NCI-H187 treated with DMSO at 0.1 percent for 48 hours (cell line): ENCODE data around the gene PFN4.
"Not testable (repeated sequence)": the region's sequence is repeated elsewhere in the genome, so short reads cannot be mapped to it uniquely, and the experiment has no call there.

Experiments
- DNase-seq: peaks from one replicate; lab custom pipeline; 2025; lab: John Stamatoyannopoulos, UW

Gene PFN4, protein sequence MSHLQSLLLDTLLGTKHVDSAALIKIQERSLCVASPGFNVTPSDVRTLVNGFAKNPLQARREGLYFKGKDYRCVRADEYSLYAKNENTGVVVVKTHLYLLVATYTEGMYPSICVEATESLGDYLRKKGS

DNA sequence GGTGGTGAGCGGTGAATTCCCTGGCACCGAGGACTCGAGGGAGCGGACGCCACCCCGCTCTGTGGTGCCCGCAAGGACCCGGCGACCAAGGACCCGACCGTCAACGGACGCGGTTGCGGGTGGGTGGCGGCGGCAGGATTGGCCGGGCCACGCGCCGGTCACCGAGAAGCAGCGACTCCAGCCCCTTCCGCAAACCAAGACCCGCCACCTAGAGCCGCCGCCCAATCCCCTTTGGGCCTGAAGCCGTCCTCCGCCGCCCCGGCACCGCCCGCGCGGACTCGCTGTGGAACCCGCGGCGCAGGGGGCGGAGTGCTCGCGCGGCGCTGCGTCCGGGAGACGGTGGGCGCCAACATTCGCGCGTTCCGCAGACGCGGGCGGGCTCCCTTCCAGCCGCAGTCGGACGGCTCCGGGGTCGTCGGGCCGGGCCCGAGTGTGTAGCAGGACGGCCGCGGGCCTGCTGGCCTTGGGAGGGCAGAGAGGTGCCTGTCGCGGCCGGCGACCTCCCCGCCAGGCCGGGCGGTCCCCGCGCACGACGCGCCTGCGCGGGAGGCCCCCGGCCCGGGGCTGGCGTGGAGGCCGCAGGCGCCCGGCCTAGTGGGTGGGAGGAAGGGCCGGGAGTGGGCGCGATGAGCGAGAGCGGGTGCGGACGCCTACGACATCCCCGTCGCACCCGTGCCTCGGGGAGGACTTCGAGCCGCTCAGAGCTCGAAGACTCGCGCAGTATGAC lies at the start of gene PFN4, which contains the start of gene FAM228B:
Gene PFN4 (minus strand): TSS at position 140 of the 727 bp plus-strand sequence. CDS start 799 bp downstream, outside the sequence.
Gene FAM228B (plus strand): TSS at position 275 of the 727 bp plus-strand sequence. CDS start 893 bp downstream, outside the sequence.
- peak; percentile 28 for DNase-seq

DNA sequence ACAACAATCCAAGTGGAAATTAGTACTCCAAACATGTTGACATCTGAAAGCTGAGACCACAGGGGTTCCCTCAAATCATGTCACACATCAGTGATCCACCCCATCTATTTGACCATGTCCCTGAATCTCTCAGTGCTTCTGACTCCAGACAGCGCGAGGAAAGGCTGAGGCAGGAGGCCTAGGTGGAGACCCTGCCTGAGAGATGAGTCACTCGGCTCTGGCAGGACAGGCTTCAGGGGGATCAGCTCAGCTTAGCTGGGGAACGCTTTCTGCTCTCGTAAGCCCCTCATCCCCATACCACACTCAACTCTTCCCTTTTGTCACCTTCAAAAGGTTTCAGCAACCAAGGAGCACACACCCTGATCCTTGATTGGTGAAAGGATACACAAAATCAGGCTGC lies 45.9 kb upstream of the PFN4 start:
- DNase-seq: no peak

DNA sequence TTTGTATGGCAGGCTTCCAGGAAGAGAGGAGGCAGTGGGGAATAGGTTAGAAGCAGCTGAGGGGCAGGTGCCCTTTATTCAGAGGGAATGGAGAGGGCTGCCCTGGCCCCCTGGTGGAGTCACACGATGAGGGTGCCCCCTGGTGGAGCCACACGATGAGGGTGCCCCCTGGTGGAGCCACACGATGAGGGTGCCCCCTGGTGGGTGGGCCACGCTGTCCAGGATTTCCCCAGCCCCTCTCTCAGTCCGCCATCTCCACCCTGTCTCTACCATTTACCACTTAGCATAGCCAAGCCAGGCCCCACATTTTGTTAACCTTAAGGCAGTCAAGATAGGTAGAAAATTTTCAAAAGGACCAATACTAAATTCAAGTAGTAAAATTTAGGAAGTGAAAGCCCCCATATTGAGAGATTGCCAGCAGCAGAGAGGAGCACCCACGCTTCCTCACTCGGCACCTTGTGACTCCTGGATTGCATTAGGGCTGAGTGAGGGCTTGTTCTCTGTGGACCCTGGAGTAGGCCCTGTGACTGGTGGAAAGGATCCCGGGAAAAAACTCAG lies 41.4 kb upstream of the PFN4 start:
- DNase-seq: no peak

DNA sequence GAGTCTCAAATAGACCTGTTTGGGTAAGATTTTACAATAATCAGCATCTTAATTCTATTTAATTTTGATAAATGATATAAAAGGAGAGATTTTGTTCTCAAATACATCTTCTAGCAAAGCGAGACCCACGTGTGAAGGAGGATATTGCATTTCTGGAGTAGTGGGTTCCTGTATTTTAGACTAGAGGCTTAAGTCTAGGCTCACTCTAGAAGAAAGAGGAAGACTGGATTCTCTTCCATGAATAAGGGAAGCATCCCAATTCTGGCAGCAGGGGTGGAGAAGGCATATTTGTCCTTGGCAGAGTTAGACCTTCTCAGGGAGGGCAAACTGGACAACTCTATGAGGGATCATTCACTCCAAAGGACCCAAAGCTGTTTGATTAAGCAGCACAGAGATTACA lies 40.5 kb upstream of the PFN4 start:
- no peak for DNase-seq

DNA sequence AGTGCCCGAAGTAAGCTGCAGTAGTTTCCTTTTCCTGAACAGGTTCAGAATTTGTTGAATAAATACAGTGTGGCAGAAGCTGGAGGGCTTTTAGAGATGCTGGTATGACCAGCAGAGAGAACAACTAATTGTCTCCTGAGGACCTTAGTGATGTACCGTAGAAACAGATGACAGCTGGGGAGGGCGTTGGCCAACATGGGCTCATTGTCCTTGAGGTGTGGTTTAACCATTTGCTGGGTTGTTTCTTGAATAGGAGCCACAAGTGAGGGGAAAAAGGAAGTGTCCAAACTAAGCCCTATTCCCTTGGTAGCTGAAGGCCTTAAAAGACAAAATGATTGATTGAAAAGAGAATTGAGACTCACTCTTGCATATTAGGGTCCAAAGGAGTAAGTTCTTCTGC lies 40.1 kb upstream of the PFN4 start:
- no peak for DNase-seq

DNA sequence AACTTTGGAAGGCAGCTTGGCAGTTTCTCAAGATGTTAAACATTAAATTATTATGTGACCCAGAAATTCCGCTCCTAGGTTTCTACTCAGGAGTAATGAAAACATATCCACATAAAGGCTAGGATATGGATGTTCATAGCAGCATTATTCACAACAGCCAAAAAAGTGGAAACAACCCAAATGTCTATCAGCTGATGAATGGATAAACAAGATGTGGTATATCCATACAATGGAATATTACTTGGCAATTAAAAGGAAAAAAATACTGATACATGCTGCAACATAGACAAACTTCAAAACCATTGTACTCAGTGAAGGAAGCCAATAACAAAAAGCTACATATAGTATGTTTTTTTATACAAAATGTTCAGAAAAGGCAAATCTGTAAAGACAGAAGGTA lies 39.4 kb upstream of the PFN4 start:
- DNase-seq: no peak

DNA sequence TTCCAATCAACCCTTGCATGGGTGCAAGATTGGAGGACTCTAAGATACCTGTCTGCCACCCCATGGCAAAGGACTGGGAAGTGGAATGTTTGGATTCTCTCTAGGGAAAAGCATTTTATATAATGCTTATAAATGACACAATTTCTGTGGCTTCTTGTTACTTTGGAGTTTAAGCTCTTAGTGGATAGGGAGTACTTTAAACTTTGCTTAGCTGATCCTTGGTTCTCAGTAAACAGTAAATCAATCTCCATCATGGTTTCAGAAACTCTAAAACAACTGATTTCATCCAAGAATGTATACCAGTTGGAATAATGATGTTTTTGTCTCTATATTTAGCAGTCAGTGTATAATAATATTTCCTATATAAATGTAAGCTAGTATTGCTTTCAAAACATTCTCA lies 37.6 kb upstream of the PFN4 start:
- no peak for DNase-seq

DNA sequence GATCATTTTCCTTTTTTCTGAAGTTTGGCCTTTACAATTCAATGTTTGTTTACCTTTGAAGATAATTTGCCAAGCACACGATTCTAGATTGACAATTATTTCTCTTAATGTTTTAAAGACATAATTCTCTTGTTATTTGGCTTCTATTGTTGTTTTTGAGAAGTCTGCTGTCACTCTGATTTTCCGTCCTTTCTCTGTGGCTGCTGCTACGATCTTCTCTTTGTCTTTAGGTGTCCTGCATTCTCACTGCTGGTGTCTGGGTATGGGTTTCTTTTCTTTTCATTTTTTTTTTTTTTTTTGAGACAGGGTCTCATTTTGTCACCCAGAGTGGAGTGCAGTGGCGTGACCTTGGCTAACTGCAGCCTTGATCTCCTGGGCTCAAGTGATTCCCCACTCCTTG lies 36.6 kb upstream of the PFN4 start:
- no peak for DNase-seq

DNA sequence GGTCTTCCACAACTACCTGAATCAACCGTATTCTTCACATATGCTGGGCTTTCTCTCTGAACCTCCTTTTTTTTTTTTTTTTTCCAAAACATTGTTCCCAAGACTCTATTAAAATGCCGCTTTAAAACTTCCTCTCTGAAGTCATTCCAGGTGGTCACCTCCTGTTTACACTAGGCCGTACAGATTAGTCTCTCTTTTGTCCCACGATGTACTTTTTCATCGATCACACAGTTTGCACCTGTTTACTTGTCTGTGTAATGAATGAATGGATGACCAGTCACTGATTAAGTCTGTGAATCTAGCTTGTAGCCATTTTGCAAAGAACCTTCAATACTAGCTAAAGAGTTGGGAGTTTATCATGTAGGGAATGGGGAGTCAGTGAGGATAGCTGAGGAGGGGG lies 35.0 kb upstream of the PFN4 start:
- no peak for DNase-seq

DNA sequence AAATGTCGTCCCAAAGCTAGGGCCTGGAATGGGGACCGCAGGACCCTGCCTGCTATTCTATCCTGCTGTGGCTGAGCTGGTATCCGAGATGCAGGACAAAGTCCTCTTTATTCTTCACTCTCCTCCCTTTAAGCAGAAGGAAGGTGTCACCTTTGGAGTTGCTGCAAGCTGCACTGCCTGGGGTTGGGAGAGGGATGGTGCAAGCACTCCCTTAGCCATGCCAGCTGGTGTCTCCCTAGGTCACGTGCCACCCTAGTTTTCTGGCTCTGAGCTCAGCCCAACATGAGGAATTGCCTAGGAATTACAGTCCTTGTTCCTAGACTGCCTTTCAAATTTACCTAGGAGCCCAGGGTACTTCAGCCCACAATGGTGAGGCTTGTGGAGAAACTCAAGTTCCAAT lies 30.3 kb upstream of the PFN4 start:
- DNase-seq: no peak

DNA sequence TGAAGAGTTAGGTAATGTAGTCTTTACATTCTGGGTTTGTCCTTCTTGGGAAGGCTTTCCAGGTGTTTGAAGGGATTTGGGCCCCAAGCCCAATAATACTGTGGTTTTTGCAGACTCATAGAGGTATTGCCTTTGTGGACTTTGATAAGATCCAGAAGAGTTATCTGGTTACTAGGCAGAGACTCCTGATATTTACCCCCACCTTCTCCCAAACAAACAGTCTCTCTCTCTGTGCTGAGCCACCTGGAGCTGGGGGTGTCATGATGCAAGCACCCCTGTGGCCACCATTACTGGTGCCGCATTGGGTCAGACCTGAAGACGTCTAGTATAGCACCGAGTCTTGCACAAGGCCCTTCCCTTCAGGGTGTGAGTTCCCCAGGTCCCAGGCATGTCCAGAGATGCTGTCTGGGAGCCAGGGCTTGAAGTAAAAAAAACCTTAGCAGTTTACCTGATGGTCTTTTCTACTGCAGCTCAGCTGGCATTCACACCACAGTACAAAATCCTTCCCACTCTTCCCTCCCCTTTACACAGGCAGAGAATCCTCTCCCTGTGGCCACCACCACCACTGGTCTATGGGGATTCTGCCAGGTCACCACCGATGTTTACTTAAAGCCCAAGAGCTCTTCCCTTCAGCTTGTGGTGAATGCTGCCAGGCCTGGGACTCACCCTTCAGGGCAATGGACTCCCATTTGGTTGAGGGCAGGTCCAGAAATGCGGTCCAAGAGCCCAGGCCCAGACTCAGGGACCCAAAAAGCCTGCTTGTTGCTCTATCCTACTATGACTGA lies 29.5 kb upstream of the PFN4 start:
- DNase-seq: no peak

DNA sequence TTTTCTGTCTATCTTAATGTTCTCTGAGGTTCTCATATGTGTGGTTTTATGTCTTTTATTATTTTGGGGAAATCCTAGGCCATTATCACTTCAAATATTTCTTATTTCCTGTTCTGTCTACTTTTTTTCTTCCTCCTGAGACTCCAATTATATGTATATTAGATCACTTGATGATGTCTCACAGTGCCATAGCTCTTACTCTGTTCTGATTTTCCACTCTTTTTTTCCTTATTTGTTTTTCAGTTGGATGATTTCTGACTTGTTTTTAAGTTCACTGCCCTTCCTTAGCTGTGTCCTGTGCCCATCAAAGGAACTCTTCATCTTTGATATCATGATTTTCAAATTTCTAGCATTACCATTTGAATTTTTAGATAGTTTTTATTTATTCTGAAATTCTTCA lies 24.2 kb upstream of the PFN4 start:
- DNase-seq: no peak

DNA sequence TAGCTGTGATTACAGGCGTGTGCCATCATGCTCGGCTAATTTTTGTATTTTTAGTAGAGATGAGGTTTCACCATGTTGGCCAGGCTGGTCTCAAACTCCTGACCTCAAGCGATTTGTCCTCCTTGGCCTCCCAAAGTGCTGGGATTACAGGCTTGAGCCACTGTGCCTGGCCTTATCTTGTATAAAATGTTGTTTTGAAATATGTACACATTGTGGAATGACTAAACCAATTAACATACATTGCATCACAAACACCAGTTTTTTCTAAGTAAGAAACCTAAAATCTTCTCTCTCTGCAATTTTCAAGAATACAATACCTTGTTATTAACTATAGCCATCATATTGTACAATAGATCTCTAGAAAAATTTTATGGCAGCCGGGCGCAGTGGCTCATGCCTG lies 17.2 kb upstream of the PFN4 start:
- not testable (repeated sequence) for DNase-seq

DNA sequence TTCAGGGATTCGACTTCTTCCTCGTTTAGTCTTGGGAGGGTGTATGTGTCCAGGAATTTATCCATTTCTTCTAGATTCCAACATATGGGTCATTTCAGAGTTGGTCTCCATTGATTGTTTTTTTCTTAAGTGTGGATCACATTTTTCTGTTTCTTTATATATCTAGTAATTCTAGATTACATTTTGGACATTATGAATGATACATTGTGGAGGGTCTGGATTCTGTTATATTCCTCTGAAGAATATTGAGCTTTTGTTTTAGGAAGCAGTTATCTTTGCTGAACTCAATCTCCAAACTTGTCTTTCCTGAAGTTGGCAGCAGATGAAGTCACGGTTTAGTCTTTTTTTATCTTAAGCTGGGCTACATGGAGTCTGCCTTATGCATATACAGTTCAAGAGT lies 9.4 kb upstream of the PFN4 start:
- DNase-seq: no peak

DNA sequence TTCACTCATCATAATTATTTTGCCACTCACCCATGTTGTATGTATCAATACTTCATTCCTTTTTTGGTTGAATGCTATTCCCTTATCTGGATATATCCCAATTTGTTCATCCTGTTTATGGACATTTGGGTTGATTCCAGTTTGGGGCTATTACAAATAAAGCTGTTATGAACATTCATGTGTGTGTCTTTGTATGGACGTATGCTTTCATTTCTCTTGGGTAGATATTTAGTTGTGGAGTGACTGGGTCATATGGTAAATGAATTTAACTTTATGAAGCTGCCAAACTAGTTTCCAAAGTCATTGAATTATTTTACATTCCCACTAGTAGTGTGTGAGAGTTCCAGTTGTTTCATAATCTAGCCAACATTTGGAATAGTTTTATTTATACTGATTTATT lies 2.8 kb upstream of the PFN4 start:
- no peak for DNase-seq

DNA sequence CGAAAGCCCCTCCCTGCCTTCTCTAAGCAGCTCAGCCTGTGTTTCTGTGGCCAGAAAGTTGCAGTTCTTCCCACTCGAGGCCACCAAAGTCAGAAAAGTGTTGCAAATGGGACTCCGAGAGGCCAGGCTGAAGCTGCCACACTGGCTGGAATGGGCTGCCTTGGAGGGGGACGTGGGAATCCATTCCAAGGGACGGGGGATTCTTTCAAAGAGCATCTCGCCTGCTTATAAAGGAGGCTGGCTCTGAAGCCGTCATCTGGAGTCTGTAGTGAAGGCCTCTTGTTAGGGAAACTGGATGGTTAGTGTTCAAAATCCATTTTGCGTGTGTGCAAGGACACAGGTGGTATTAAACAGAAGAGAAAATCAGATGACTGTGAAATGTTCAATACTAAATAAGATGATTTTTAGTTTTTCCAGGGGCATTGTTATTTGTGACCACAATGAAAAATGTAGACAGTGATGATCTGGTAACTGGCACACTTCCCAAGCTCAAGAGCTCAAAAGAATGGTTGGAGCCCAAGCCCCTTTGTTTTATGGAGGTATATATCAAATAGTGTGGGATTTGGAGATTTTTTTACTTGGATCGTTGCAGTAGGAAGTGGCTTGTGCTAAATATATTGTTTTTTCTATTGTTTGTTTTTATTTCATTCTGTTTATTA lies 917 bp upstream of the PFN4 start:
- no peak for DNase-seq

DNA sequence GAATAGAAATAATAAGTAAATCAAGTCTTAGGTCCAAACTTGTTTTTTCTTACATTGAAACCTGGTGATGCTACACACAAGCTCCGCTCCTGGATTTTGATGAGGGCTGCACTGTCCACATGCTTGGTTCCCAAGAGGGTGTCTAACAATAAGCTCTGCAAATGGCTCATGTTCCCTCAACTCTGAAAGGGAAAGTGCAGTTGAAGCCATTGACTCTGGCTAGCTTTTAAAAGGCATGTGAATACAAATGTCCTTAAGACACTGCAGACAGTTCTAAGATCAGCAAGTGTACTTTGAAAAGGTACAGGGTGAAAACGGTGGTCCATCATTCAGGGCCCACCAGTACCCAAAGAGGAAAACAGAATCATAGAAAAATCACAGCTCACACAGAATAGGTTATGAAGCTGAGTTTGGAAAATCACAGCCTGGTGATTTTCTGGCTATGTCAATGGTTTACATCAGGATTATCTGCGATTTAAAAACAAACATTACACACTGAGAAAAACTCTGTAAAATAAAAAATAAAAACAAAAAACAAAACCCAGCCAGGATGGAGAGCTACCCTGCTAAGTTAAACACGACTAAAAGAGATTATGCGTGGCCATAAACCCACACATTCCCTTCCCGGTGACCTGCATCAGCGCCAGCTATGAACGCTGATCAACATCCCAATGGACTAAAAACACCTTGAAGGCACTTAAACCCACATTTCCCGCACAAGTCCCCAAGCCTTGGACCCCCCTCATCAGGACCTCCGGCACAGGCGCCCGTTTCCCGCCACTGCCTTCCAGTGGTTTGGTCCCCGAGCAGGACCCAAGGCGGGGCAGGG lies 554 bp downstream of the PFN4 start:
- no peak for DNase-seq

DNA sequence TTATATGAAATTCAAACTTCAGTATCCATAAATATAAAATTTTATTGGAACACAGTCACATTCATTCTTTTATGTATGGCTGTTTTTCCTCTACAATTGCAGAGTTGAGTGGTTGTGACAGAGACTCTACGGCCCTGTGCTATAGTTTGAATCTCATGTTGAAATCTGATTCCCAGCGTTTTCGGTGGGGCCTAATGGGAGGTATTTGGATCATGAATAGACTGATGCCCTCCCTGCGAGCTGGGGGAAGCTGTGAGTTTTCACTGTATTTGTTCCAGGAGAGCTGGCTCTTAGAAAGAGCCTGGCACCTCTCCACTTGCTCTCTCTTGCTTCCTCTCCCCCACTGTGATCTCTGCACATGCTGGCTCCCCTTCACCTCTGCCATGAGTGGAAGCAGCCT lies 1.7 kb downstream of the PFN4 start:
- DNase-seq: no peak

DNA sequence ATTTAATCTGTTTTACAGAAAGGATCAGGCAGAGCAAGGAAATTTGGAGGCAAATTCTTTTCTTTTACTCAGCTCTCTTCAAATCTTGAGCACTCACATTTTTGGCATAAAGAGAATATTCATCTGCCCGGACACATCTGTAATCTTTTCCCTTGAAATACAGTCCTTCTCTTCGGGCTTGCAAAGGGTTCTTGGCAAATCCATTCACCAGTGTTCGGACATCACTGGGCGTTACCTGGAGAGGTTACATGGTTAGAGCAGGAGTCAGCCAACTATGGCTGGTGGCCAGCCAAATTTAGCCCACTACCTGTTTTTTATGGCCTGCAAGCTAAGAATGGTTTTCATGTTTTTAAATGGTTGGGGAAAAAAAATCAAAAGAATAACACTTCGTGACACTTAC lies 2.1 kb downstream of the PFN4 start:
- DNase-seq: no peak

DNA sequence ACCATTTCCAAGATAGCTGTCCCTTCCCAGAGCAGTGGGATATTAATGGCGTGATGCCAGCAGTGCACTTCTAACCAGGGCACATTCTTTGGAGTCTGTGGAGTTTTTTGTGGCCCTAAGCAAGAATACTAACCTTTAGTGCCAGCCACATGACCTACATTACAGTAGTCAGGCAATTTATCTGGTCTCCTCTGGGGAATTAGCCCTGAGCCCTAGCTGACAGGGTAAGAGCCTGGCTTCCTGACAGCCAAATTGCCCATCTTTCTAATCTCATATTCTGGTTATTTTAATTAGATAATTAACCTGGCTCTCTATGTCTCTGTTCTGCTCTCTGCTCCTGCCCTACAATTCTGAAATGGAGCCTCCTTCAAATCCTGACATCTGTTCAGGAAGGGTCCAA lies 5.2 kb downstream of the PFN4 start:
- no peak for DNase-seq

DNA sequence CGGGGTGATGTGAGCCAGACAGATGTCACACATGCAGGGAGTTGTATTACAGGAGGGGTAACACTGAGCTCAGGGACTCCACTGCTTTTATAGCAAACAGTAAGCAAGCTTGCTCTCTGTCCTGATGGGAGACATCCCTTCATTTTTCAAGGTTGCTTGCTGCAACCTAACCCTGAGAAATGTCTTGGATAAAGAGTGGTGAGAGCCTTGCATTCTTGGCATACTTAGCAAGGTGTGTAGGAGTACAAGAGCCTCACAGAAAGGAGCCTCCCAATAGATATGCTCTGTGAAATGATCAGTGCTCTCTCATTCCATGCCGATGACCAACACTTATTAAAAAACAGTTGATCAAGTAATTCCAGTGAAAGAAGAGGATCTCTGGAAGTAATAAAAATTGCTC lies 8.1 kb downstream of the PFN4 start:
- DNase-seq: no peak
